DND-41 (cell line): ENCODE results near the gene LAMB3.

Source experiments
- EZH2 ChIP-seq: IDR thresholded peaks from 3 replicates; pipeline ENCODE4 v1.6.1; 2012; ENCODE audit warnings: borderline replicate concordance, low read depth, mild to moderate bottlenecking, moderate library complexity, low read length, inconsistent platforms; ENCODE audit not compliant: severe bottlenecking
- TF ChIP-seq, protein P1 (sequence below): IDR thresholded peaks from 2 replicates; pipeline ENCODE4 v1.5.1; 2012; ENCODE audit warnings: borderline replicate concordance, low read length, moderate library complexity, mild to moderate bottlenecking; ENCODE audit not compliant: poor library complexity, severe bottlenecking; ENCODE audit errors: extremely low read depth

- TF ChIP-seq, protein P1, sequence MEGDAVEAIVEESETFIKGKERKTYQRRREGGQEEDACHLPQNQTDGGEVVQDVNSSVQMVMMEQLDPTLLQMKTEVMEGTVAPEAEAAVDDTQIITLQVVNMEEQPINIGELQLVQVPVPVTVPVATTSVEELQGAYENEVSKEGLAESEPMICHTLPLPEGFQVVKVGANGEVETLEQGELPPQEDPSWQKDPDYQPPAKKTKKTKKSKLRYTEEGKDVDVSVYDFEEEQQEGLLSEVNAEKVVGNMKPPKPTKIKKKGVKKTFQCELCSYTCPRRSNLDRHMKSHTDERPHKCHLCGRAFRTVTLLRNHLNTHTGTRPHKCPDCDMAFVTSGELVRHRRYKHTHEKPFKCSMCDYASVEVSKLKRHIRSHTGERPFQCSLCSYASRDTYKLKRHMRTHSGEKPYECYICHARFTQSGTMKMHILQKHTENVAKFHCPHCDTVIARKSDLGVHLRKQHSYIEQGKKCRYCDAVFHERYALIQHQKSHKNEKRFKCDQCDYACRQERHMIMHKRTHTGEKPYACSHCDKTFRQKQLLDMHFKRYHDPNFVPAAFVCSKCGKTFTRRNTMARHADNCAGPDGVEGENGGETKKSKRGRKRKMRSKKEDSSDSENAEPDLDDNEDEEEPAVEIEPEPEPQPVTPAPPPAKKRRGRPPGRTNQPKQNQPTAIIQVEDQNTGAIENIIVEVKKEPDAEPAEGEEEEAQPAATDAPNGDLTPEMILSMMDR, result no peak
- no peak for TF ChIP-seq EZH2
Observed at GRCh38 chr1:209670441-209671082, 18.3 kb upstream of the LAMB3 start.
